DMS 273 treated with DMSO at 0.1 percent for 48 hours (cell line): ENCODE data around the gene ITSN1.
"Not testable (repeated sequence)": the region's sequence is repeated elsewhere in the genome, so short reads cannot be mapped to it uniquely, and the experiment has no call there.

Source experiments
- DNase-seq: peaks from one replicate; lab custom pipeline; 2025; lab: John Stamatoyannopoulos, UW

ITSN1 gene

GRCh38 chr21:33863191-33863590 lies 220.9 kb downstream of the ITSN1 start:
- DNase-seq, result not testable (repeated sequence)

DNA sequence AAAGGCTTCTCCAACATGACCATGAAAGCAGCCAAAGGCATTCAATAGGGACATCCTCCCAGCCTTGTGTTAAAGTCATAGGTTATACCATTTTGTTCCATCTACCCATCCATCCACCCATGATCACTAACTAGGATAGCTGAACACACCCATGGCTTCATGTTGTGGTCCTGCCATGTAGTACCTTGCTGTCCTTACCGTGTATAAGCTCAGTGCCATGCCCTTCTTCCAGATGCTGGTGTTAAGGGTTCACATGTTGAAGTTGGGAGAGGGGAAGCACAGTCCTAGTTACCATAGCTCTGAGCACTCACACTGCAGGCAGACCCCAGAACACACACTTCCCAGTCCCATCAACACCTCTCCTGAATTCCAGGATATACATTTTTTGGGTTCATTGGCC lies 221.8 kb downstream of the ITSN1 start:
- no peak for DNase-seq

- no peak for DNase-seq
Observed at GRCh38 chr21:33865176-33865575, 222.9 kb downstream of the ITSN1 start.

- DNase-seq, result no peak
Observed at GRCh38 chr21:33865996-33866575, 223.8 kb downstream of the ITSN1 start.

GRCh38 chr21:33866826-33867225 lies 224.5 kb downstream of the ITSN1 start:
- no peak for DNase-seq

- DNase-seq, result not testable (repeated sequence)
Observed at GRCh38 chr21:33867868-33868267, 225.6 kb downstream of the ITSN1 start.

DNA sequence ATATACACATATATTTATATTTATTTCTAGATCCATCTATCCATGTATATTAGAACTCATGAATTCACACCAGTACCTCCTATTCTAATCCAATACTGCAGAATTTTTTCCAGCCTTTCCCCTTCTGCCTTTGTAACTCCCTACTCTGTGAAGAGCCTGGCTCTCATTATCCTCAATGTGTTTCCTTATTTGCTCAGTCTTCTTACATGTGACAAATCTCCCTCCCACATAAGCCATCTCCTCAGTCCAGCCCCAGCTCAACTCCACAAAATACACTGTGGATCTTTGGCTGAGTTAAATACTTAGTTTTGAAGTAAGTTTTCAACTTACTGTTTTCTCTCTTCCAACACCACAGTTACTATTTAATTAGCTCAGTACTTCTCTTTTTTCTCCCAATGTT lies 227.6 kb downstream of the ITSN1 start:
- DNase-seq, result no peak

- DNase-seq, result no peak
Observed at GRCh38 chr21:33870768-33871167, 228.5 kb downstream of the ITSN1 start.

GRCh38 chr21:33871171-33871570 lies 228.9 kb downstream of the ITSN1 start:
- no peak for DNase-seq

DNA sequence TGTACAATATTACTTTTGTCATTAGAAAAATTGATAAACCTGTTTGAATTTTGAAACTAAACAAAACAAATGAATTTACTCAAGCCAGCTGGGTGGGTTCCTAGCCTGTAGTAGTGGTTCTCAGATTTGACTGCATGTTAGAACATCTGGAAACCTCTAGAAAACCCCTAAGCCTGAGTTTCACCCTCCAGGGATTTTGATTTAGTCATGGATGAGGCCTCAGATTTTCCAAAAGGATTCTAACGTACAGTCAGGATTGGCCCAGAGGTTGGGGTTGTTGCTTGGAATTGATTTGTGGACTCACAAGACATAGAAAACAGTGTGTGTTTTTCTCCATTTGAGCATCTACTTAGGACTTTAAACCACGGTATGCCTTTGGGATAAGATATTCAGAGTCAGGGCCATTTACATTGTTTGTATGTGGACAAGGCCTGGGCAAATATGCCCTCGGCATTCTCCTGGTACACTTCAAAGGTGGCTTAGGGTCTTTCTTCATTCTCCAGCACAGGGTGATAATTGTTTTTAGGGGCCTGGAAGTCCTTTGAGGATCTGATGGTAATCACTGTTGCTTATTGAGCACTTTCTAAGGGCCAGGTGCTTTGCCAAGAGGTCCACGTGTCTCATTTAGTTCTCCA lies 230.7 kb downstream of the ITSN1 start:
- no peak for DNase-seq

- no peak for DNase-seq
Observed at GRCh38 chr21:33874161-33874560, 231.9 kb downstream of the ITSN1 start.

GRCh38 chr21:33875026-33875695 lies 232.9 kb downstream of the ITSN1 start:
- DNase-seq, result no peak

DNA sequence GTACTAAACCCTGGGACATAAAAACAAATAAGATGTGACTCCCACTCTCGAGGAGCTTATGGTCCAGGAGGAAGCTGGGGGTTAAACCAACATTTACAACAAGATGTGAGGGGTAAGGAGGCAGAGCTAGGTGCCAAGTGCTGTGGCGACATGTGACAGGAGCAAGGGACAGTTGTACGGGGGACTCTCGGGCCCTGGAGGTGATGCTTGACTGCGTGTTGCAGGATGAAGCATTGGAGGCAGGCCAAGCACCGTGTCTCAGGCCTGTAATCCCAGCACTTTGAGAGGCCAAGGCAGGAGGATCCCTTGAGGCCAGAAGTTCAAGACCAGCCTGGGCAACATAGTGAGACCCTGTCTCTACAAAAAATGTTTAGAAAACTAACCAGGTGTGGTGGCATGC lies 236.5 kb downstream of the ITSN1 start:
- DNase-seq, result no peak

DNA sequence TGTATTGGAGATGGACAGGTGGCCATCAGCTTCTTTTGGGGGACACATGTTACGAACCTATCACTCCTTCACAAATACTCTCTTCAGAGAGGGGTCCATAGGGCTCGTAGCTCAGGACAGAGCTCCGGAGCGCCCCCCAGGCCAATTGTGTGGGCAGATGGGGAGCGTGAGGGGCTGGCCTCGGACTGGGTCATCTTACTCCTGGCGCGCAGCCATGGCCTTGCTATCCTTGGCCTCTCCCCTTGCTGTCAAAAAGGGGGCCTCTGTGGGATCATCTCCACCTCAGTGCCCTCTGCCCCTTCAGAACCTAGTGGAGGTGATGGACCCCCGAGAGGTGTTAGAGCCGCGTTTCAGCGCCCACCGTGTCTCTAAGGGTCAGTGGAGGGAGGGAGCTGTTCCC lies 238.3 kb downstream of the ITSN1 start:
- DNase-seq, result no peak

DNA sequence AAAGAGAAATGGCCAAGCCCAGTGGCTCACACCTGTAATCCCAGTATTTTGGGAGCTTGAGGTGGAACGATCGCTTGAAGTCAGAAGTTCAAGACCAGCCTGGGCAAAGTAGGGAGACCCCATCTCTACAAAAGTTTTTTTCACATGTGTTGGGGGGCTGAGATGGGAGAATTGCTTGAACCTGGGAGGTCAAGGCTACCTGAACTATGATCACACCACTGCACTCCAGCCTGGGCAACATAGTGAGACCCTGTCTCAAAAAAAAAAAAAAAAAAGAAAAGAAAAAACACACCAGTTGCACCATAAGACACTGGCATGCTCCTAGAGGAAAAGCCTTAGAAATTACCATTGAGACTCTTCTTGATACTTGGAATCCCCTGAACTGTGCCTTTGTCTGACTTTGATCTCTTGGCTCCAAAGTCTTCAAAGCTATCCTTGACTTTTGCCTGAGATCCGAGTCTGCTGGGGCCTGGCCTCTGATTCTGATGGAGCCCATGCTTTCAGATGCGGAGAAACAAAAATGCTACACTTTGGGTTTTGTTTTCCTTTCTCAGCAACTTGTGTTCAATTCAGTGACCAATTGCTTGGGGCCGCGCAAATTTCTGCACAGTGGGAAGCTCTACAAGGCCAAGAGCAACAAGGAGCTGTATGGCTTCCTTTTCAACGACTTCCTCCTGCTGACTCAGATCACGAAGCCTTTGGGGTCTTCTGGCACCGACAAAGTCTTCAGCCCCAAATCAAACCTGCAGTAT lies 239.6 kb downstream of the ITSN1 start:
- DNase-seq, result no peak

- no peak for DNase-seq
Observed at GRCh38 chr21:33883118-33883517, 240.8 kb downstream of the ITSN1 start.

GRCh38 chr21:33884376-33885171 lies 242.3 kb downstream of the ITSN1 start:
- no peak for DNase-seq

- DNase-seq, result no peak
Observed at GRCh38 chr21:33885172-33885514, 242.8 kb downstream of the ITSN1 start.

GRCh38 chr21:33886321-33886720 lies 244.0 kb downstream of the ITSN1 start:
- no peak for DNase-seq

- DNase-seq, result no peak
Observed at GRCh38 chr21:33890187-33890586, 247.9 kb downstream of the ITSN1 start.

DNA sequence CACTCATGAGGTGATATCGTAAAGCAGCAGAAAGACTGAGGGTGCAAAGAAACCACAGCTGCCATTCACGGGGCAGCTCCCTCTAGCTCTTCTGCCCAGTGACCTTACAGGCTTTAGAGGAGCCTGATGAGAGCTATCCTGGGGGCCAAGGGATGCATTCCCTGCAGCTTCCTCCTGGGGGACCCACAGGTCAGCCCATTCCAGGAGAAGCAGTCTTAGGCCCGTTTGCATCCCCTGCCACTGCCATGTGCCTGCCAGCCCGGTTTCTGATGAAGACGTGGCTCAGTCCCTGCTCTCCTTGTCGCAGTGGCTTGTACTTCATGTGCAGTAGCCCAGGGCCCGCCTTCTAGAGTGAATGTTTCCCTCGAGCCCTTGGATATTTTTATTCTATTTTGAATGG lies 250.6 kb downstream of the ITSN1 start:
- no peak for DNase-seq

DNA sequence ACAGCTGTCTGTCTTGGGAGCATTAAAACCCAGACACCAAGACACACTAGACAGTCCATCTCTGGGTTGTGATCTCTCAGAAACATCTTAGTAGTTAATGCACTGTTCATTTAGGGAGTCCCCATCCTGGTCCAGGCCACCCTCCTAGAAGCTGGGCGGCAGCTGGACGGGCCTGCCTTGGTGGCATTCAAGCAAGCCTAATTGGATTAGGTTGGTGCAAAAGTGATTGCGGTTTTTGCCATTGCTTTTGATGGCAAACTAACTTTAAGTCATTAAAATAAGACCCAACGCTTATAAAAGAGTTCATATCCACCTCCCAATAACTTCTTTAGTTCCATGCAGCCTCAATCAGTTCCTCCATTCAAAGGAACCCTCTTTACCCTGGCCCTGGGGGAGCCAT lies 251.6 kb downstream of the ITSN1 start:
- no peak for DNase-seq
